K562 (cell line): Measurements from ENCODE around the gene OR5K2. TPM values are rescaled to one million over a fixed set of nuclear protein-coding genes. Genes with fewer than 3 reads are reported as not detected.

Source experiments
- CHCHD3 ChIP-seq: fragments of 250-450 bp; sonication (Bioruptor Pico); IDR thresholded peaks from 2 replicates; pipeline ENCODE4 v2.1.2; 2022; ENCODE audit warnings: mild to moderate bottlenecking
- CREB1 ChIP-seq, 2 experiments: sonication (generic) in 1 of 2; formaldehyde crosslinking in 1 of 2; IDR thresholded peaks; 2 replicates each; pipeline versions ENCODE4 v1.6.1 to v1.8.0; 2012 to 2022; ENCODE audit warnings: inconsistent platforms in 1 of 2, mild to moderate bottlenecking in 1 of 2, missing genetic modification reagents in 1 of 2, moderate library complexity in 1 of 2
- E2F1 ChIP-seq: sonication (generic); formaldehyde crosslinking; IDR thresholded peaks from 2 replicates; pipeline ENCODE4 v1.8.1; 2023; ENCODE audit warnings: mild to moderate bottlenecking, missing genetic modification reagents, moderate library complexity
- E2F5 ChIP-seq: sonication (generic); formaldehyde crosslinking; IDR thresholded peaks from 2 replicates; pipeline ENCODE4 v1.8.0; 2022; ENCODE audit warnings: mild to moderate bottlenecking, missing genetic modification reagents
- ERF ChIP-seq: fragments of 450-650 bp; formaldehyde crosslinking; IDR thresholded peaks from 2 replicates; pipeline ENCODE4 v1.4.0; 2020; ENCODE audit warnings: mild to moderate bottlenecking, mixed read lengths
- ESRRA ChIP-seq: fragments of 450-650 bp; IDR thresholded peaks from 2 replicates; pipeline ENCODE4 v1.6.1; 2014; ENCODE audit warnings: low read depth, mild to moderate bottlenecking, moderate library complexity, borderline replicate concordance
- EZH2 ChIP-seq: IDR thresholded peaks from 2 replicates; pipeline ENCODE4 v1.6.1; 2012; ENCODE audit warnings: low read depth, mild to moderate bottlenecking, inconsistent platforms, low read length, borderline replicate concordance
- JUND ChIP-seq, 2 experiments: IDR thresholded peaks; 2 replicates in 1 of 2; 3 replicates in 1 of 2; pipeline ENCODE4 v1.6.1; 2011; ENCODE audit warnings: borderline replicate concordance in 2 of 2, low read depth in 2 of 2, low read length in 2 of 2, improper control_type of control experiment in 1 of 2, missing biosample characterization in 1 of 2, missing genetic modification characterization in 1 of 2, missing genetic modification reagents in 1 of 2
- KLF10 ChIP-seq: fragments of 250-450 bp; sonication (Bioruptor Pico); IDR thresholded peaks from 2 replicates; pipeline ENCODE4 v1.6.1; 2021; ENCODE audit warnings: matching md5 sums
- MEIS2 ChIP-seq: fragments of 450-650 bp; IDR thresholded peaks from 2 replicates; pipeline ENCODE4 v1.6.1; 2014; ENCODE audit warnings: mild to moderate bottlenecking; ENCODE audit not compliant: partially characterized antibody
- NFIC ChIP-seq: fragments of 450-650 bp; IDR thresholded peaks from 2 replicates; pipeline ENCODE4 v1.6.1; 2017; ENCODE audit warnings: mild to moderate bottlenecking, inconsistent platforms
- NFIX ChIP-seq: fragments of 250-450 bp; sonication (Bioruptor Pico); IDR thresholded peaks from 2 replicates; pipeline ENCODE4 v1.4.0; 2020; ENCODE audit warnings: low read depth, mild to moderate bottlenecking, moderate library complexity
- NR2C2 ChIP-seq, 2 experiments: fragments of 200-800 bp in 1 of 2; sonication (Bioruptor generic) in 1 of 2; sonication (generic) in 1 of 2; formaldehyde crosslinking in 1 of 2; IDR thresholded peaks; 2 replicates each; pipeline versions ENCODE4 v1.6.1 to v1.8.0; 2016 to 2022; ENCODE audit warnings: mild to moderate bottlenecking in 1 of 2, missing compliant biosample characterization in 1 of 2, missing genetic modification characterization in 1 of 2, missing genetic modification reagents in 1 of 2
- NRF1 ChIP-seq, 2 experiments: fragments of 450-650 bp; IDR thresholded peaks in 1 of 2; conservative IDR thresholded peaks in 1 of 2; 2 replicates each; pipeline ENCODE4 v1.6.1; 2014; ENCODE audit warnings: mild to moderate bottlenecking in 2 of 2
- PCBP1 ChIP-seq: fragments of 200-400 bp; formaldehyde crosslinking; IDR thresholded peaks from 2 replicates; pipeline ENCODE4 v1.6.1; 2018; ENCODE audit warnings: mild to moderate bottlenecking, low read depth, low read length; ENCODE audit not compliant: poor library complexity, severe bottlenecking
- POLR2A ChIP-seq: fragments of 450-650 bp; conservative IDR thresholded peaks from 2 replicates; pipeline ENCODE4 v1.6.1; 2016
- TSHZ1 ChIP-seq: fragments of 250-450 bp; sonication (Bioruptor Pico); IDR thresholded peaks from 2 replicates; pipeline ENCODE4 v1.4.0; 2020; ENCODE audit warnings: mild to moderate bottlenecking, moderate library complexity
- YY1 ChIP-seq, 3 experiments: IDR thresholded peaks; 2 replicates each; pipeline ENCODE4 v1.6.1; 2011; ENCODE audit warnings: low read length in 2 of 3, mild to moderate bottlenecking in 2 of 3, moderate library complexity in 2 of 3, borderline replicate concordance in 1 of 3, control low read depth in 1 of 3, low read depth in 1 of 3; ENCODE audit not compliant: insufficient read depth in 3 of 3, insufficient replicate concordance in 2 of 3, control insufficient read depth in 1 of 3, insufficient read length in 1 of 3; ENCODE audit errors: extremely low read depth in 1 of 3
- ZKSCAN3 ChIP-seq: fragments of 250-450 bp; sonication (Bioruptor Pico); IDR thresholded peaks from 2 replicates; pipeline ENCODE4 v1.4.0; 2020
- polyA plus RNA-seq, 8 experiments: library from polyadenylated mRNA; depleted of rRNA in 4 of 8; stranded (reverse) in 5 of 8; unstranded in 3 of 8; fragments of >200 nt; fragmentation: Nextera tagmentation in 2 of 8; fragmentation: Illumina TruSeq in 1 of 8; extraction: Ambion mirVana in 2 of 8; extraction: Trizol in 1 of 8; gene quantifications; 2 replicates each; pipeline versions ENCODE4 v1.2.1 to v1.2.3, GENCODE V29; 2011 to 2014; ENCODE audit warnings: inconsistent platforms in 1 of 8, missing spikeins in 1 of 8
- total RNA-seq, 7 experiments: library from RNA; depleted of rRNA in 6 of 7; stranded (reverse); fragments of >200 nt in 6 of 7; fragmentation: Illumina TruSeq in 2 of 7; extraction: Trizol in 2 of 7; gene quantifications; 2 replicates each; pipeline versions ENCODE4 v1.2.1 to v1.2.3, GENCODE V29; 2011 to 2021; ENCODE audit warnings: low replicate concordance in 1 of 7

Gene OR5K2
- total and polyA plus RNA-seq, 9 of the 15 experiments (the other 6 are each of a cell fraction or from before 2014, with no cell fraction given) = not detected

- TF ChIP-seq JUND (IDR thresholded peaks at IDR 0.05; ENCODE audit: borderline replicate concordance, low read depth, low read length) (peak; percentile 21; the same call in 1 of the 2 replicates), JUND (tag; IDR thresholded peaks at IDR 0.05; ENCODE audit: borderline replicate concordance, low read depth, low read length) (no peak; the same call in 2 of the 3 replicates), E2F5 (no peak), TSHZ1 (no peak), E2F1 (CRISPR knock-in tag) (no peak), NFIX (CRISPR knock-in tag) (no peak), MEIS2 (peak; percentile 5), NRF1 (conservative IDR thresholded peaks at IDR 0.05 in 1 of 2, IDR thresholded peaks at IDR 0.05 in 1 of 2) (peak; percentile 80 to 83), ESRRA (0 out of 2 replicates have a peak, but pooled peaks have one; percentile 17), NR2C2 (CRISPR knock-in tag; IDR thresholded peaks at IDR 0.05) (no peak), NR2C2 (tag; IDR thresholded peaks at IDR 0.05) (peak; percentile 75), ERF (CRISPR knock-in tag) (no peak), YY1 (IDR thresholded peaks at IDR 0.05; ENCODE audit: borderline replicate concordance in 1 of 3, control insufficient read depth in 1 of 3, extremely low read depth in 1 of 3, insufficient read depth in 3 of 3, insufficient read length in 1 of 3, insufficient replicate concordance in 2 of 3, low read depth in 1 of 3, low read length in 2 of 3) (peak in 2 of 3 experiments; percentile 19 to 64), CREB1 (IDR thresholded peaks at IDR 0.05) (peak; percentile 72), CREB1 (CRISPR knock-in tag; IDR thresholded peaks at IDR 0.05) (no peak), KLF10 (no peak), NFIC (peak; percentile 67), EZH2 (no peak), ZKSCAN3 (CRISPR knock-in tag) (no peak), CHCHD3 (CRISPR knock-in tag) (no peak), POLR2A (peak; percentile 81), PCBP1 (no peak)
These were observed 25.2 kb downstream of the OR5K2 start, which contains the start of gene CLDND1 (continued) for GRCh38 chr3:98522544-98523281.
